Mammary epithelial cell (primary cell): Measurements from ENCODE around the gene DYNC2I2.

ENCODE experiments used
- EZH2 ChIP-seq: IDR thresholded peaks from 2 replicates; pipeline ENCODE4 v1.6.1; 2012; ENCODE audit warnings: low read length, inconsistent platforms, borderline replicate concordance
- TF ChIP-seq, protein P1 (sequence below), 2 donors: IDR thresholded peaks in 1 of 2; conservative IDR thresholded peaks in 1 of 2; 2 replicates each; pipeline ENCODE4 v1.5.1; 2011 to 2012; ENCODE audit warnings: inconsistent platforms in 2 of 2, low read length in 2 of 2, mild to moderate bottlenecking in 2 of 2, control low read depth in 1 of 2, low read depth in 1 of 2; ENCODE audit not compliant: insufficient read depth in 1 of 2; ENCODE audit errors: extremely low read depth in 1 of 2

- TF ChIP-seq, protein P1, sequence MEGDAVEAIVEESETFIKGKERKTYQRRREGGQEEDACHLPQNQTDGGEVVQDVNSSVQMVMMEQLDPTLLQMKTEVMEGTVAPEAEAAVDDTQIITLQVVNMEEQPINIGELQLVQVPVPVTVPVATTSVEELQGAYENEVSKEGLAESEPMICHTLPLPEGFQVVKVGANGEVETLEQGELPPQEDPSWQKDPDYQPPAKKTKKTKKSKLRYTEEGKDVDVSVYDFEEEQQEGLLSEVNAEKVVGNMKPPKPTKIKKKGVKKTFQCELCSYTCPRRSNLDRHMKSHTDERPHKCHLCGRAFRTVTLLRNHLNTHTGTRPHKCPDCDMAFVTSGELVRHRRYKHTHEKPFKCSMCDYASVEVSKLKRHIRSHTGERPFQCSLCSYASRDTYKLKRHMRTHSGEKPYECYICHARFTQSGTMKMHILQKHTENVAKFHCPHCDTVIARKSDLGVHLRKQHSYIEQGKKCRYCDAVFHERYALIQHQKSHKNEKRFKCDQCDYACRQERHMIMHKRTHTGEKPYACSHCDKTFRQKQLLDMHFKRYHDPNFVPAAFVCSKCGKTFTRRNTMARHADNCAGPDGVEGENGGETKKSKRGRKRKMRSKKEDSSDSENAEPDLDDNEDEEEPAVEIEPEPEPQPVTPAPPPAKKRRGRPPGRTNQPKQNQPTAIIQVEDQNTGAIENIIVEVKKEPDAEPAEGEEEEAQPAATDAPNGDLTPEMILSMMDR (conservative IDR thresholded peaks at IDR 0.05 in 1 of 2, IDR thresholded peaks at IDR 0.05 in 1 of 2; ENCODE audit: extremely low read depth in 1 of 2, insufficient read depth in 1 of 2, low read depth in 1 of 2, low read length in 2 of 2) = no peak
- TF ChIP-seq EZH2 = no peak
These were observed 22.5 kb downstream of the DYNC2I2 start for GRCh38 chr9:128634111-128634510.
